GM19397 (cell line): Measurements from ENCODE around the gene SORCS1.

Experiments
- ATAC-seq: cut with Tn5 transposase; IDR thresholded peaks from one replicate; pipeline ENCODE4 v1.9.1; 2021; ENCODE audit warnings: mild to moderate bottlenecking, moderate library complexity; ENCODE audit not compliant: unreplicated experiment

The SORCS1 gene

DNA sequence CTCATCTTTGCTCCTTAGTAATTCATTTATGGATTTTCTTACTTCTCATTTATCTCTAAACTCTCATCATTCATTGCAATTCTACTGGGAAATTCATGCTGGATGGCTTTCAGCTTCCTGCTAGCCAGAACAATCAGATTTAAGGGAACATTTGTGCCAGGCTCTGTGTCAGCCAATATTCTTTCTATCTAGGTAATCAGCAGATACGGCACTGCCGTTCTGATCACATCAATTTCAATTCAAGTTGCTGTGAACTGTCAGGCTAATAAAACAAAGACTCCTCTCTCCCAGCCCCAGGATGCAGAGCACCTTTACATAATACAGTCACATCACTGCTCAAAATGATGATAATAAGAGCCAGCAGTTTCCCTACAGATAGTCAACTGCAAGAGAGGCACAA is 468.3 kb downstream of the SORCS1 start:
- no peak for ATAC-seq

DNA sequence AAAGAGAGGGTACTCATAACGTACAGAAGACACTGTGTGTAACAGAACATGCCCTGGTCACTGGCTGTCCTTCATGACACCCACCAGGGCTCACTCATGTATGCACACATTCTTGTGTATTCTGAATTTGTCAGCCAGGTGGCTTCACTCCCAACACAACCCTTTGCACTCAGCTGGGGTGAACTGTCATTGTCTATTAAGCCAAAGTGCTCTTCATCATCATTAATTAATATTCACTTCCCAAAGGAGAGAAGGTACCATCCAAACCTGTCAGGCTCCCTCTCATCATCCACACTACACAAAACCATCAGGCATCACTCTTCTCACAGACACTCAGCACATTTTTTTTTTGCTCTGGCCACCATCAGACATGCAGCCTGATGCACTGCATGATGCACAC is 469.8 kb downstream of the SORCS1 start:
- no peak for ATAC-seq

DNA sequence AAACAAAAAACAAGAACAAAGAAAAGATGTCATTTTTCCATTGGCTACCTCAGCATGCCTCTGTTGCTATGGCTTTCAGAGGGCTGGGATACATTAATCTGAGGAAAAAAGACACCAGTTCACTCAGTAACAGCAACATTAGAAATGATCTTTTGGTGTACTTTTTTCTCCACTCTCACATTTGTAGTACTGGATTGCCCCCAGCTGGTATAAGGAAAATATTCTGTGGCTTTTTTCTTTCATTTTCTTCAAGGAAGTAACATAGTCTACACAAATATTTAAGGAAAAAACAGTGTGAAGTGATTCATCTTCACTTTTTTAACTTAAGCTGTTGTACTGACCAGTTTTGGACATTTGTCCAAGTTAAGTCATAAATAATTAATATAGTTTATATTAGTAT is 482.3 kb downstream of the SORCS1 start:
- no peak for ATAC-seq

DNA sequence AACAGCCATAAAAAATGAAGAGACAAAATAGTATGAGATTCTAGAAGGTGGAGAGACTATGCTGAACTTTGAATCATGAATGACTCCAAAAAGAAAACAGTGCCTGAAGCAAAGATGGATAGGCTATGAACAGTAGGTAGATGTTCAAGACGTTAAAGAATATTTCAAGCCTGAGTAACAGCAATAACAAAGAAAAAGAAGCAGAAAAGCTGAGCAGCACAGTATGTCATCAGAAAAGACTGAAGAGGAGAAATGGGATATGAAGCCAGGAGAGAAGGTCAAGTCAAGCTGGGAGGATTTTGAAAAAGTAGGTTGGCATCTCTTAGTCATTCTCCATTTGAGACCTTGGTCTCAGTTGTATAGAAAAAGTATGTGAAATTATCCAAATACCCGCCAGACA is 484.4 kb downstream of the SORCS1 start:
- no peak for ATAC-seq

DNA sequence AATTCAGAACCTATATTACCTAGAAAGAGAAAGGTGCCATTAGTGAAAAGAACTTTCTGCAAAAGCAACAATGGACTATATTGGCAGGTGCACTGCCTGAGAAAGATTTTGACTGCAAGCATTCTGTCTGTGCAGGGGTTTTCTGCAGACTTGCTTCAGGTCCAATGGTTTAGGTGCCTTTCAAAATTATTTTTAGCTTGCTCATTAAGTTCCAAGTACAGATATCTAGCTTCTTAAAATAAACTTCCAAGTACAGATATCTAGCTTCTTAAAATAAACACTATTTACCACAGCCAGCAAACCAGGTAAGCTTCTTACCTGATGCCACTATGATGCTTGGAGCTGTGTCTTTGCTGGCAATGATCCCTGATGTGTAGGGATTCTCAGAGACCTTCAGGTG is 485.2 kb downstream of the SORCS1 start:
- no peak for ATAC-seq

DNA sequence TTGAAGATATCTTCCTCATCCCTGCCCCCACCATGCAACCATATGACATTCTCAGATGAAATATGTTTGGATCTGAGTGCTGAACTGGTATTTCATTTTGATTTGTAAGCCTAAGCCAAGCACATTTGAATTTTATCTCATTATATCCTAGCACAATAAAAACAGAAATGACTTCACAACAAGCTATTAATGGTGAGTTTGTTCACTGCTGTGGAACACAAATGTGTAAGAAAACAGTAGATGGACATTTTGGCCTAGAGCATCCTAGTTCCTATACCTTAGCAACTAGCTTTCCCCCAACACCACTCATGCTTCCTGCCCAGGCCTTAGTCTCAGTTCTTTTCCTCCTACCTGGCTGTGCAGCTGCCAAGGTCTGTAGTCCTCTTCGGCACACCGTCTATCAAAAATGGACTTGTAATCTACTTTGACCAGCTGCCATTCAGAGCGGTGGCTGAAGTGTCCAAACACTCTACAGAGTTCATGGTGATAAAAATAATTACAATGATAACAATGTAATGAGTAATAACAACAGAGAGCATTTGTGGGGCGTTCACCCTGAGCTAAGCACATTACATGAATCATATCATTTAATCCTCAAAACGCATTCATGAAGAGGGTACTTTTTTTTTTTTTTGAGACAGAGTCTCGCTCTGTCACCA is 491.9 kb downstream of the SORCS1 start:
- ATAC-seq, result no peak

DNA sequence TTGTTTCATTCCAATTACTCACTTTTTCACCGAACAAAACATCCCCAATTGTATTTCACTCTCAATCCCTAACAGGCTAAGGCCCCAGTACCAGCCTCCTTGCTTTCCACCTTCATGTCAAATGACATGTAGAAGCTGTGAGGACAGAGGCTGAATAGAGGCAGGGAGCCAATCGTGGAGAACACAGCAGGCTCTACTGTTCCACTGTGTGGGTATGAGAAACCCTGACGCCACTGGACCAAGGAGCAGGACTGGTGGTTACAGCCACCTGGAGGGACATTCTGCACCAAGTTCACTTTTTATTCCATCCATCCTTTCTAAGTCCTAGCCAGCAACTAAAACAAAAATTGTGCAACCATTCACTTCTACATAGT is 502.8 kb downstream of the SORCS1 start:
- ATAC-seq, result no peak

DNA sequence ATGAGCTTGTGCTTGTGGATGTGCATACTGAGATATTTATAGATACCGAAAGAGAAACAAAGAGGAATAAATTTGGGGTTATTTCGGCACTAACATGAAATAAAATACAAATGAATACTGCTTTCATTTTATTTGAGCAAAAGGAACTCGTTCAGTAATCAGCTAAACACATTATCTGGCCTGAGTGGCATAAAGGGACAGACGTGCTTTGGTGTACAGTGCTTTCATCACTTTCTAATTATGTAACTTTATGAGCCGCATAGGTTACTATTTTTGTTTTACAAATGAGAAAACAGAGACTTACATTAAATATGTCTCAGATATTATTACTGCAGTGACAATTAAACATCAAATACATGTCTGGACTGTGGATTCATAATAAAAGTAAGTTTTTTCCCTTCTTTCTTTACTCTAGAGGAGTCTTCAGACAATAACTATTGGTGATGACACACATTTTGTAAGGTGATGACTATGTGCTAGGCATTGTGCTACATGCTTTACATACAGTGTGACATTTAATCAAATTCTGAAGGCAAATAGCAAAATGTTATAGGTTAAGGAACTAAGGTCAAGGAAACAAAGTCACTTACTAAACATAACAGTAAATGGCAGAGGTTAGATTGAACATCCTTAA is 503.3 kb downstream of the SORCS1 start:
- ATAC-seq, result no peak

DNA sequence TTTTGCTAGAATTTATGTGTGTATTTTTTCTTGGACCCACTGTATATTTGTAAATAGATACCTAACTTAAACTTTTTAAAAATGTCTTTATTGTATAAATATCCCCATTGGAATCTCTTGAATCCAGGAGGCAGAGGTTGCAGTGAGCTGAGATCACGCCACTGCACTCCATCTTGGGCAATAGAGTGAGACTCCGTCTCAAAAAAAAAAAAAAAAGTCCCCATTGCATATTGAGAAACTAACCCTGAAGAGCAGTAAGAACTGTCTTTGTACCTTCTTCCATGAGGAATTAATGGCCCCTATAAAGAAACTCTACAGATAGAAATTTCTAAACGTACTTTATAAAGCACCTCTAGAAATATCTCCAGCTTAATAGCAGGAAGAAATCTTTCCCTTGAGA is 504.0 kb downstream of the SORCS1 start:
- no peak for ATAC-seq

DNA sequence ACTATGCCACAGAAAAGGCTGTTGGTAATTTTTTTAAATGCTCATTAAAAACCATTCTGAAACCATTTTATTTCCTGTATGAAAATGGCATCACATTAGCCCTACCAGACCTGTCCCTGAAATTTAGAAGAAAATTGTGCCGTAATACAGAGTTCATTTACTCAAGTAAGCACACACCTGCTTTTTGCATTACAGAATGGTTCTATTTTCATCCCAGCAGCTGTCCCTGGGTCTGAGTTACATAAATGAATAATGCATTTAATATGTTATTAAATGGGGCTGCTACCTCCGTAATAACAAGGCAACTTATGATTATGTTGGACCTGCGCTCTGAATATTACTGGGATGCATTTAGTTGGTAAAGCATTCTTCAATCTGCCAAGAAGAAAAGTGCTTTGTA is 508.9 kb downstream of the SORCS1 start:
- ATAC-seq, result no peak

DNA sequence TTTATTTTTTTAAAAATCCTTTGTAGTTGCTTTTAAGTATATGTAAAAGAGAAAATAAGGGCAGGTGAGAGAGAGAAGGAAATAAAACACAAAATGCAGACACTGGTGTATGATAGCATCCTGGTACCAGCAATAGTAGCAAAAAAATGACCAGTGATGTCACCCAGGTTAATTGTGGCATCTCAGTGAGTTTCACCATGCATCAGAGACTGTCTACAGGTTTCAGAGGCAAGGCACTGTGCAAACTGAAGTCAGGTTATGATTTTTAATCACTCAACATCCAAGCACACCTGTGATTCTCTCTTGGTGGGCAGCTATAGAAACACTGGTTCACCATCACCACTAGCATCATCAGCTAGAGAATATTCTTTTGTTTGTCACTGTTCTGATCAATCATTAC is 509.3 kb downstream of the SORCS1 start:
- ATAC-seq, result no peak

DNA sequence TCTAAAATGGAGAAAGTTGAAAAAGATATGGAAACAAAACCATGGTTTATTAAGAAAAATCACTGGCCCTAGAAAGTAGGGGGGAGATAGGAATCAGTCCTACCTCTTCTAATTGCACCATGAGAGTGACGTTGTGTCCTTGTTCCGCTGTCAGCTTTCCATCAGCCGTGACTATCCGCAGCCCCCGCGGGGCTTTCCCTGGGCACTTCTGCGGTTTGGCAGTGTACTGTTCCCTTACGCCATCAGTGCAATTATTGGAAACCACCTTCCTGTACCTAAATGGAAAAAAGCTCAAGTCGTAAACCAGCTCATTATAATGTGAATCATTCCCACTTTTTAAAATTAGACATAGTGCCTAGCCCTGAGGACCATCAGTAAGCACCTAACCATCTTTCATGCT is 512.2 kb downstream of the SORCS1 start:
- ATAC-seq, result no peak

DNA sequence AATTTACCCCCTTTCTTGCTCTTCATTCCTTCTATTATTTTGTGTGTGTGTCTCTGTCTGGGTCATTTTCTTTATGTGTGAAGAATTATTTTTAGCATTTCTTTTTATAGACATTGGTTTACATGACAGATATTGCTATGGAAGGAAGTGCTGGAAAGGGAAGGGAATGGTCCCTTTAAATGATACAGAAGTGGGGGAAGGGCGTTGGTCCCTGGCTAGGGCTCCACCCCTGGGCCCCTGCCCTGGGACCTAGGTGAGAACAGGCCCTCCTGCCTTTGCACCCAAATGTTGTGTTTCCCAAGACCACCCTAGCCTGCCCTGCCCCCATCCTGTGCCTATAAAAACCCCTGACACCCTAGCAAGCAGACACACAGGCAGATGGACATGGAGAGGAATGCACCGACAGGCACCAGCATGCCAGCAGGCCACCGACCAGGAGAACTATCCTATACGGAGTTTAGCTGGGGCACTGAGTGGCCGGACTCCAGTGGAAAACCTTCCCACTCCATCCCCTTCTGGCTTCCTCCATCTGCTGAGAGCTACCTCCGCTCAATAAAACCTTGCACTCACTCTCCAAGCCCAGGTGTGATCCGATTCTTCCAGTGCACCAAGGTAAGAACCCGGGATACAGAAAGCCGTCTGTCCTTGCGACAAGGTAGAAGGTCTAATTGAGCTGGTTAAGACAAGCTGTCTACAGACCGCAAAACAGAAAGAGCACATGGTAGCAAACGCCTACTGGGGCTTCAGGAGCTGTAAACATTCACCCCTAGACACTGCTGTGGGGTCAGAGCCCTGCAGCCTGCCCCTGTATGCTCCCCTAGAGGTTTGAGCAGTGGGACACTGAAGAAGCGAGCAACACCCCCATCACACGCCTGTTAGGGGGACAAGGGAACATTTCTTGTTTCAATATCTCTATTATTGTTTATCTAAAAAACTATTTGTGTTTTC is 515.7 kb downstream of the SORCS1 start:
- ATAC-seq, result no peak

DNA sequence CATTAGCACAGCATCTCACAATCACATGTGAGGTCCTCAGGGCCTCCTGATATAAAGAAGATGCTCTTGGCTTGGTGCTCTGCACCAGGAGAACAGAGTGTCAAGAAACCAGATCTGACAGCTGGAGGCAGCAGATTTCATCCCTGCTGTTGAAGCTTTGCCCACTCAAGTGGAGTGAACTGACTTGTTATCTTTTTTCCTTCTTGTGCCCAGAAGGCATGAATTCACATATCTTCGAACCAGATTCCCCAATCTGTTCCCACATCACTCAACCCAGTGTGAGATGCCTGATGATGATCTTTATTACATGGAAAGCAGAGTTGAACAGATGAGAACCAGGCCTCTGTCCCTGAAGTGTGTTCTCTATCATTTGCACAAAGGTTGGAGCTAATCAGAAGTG is 521.0 kb downstream of the SORCS1 start:
- ATAC-seq, result no peak

DNA sequence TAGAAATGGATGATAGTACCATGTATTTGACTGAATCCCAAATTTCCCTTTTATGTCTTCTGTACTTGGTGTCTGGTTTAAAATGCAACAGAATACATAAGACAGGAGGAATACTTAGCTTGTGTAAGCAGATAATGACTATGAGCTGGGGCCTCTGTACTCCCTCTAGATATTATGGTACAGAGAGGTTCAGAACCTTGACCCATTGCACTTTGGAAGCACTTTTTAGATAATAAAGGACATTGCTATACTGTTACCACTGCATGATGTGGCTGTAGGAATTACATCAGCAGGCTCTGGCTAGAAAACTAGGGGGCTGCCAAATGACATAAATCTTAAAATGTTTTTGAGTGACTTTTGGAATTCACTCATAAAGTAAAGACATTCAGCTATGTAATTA is 526.6 kb downstream of the SORCS1 start:
- no peak for ATAC-seq

DNA sequence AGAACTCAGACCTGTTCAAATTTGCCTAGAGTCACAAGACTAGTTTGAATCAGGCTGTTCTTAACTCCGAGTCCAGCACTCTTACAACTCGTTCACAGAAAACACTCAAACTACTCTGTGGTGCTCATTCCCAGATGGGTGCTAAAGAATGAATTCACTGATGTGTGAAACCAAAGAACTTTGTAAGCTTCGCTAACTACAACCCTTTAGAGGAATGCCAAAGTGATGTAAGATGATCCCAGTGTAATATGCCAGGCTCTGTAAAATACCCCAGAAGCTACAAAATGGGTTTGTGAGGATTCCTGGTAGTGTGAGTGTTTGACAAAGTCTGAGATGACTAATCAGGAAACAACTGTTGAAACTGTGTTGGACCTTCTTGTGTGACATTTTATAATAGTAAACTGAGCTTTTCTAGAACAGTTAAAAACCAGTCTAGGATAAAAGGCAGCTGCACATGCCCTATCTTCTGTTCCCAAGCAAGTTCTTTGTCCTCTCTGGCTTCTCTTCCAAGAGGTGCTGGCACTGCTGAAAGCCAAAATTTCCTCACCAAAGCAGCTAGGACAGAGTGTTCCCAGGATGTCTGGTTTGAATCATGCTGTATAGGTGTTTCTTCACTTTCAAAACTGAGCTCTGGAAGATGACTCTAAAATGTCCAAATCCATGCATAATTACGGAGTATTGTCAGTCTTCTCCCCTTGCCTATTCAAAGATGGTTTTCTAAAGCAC is 527.6 kb downstream of the SORCS1 start:
- no peak for ATAC-seq

DNA sequence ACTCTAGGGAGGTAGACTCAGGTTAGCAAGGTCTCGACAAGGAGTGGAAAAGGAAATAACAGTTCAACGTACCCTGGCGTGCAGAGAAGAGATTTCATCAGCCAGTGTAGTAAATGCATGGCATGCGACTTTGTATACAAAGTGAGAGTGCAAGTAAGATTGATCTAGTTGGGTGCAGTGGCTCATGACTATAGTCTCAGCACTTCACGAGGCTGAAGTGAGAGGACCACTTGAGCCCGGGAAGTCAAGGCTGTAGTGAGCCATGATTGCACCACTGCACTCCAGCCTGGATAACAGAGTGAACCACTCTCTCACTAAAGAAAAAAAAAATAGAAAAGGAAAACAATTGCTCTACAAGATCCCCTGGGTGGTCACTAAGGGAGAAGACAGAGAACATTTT is 528.6 kb downstream of the SORCS1 start:
- no peak for ATAC-seq

DNA sequence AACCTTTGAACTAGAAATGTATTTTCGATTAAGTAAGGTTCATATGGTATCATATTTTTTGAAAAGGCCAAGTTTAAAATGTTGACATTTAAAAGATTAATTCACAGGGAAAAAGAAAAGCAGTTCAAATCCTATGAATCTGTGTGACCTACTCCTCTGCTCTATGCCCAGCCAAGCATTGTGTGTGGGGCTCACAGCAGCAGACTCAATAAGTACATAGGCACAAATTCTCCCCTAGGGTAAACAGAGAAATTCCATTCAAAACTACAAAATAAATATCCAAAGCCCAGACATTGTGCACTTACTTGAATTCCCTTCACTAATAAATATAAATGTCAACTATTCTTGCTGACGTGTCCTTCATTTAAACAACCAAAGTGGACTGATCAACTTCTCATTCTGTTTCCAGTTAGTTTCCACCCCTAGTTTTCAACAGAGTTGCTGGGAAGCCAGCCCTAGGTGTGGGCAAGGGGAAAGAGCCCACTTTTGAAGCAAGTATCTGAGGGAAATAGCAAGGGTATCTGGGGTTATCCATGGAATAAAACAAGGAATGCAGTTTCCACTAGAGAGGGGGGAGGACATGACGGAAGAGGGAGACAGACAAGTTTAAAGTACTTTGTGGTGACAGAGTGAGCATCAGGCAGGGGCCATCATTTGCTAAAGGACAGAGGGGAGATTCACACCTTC is 533.3 kb downstream of the SORCS1 start:
- no peak for ATAC-seq

DNA sequence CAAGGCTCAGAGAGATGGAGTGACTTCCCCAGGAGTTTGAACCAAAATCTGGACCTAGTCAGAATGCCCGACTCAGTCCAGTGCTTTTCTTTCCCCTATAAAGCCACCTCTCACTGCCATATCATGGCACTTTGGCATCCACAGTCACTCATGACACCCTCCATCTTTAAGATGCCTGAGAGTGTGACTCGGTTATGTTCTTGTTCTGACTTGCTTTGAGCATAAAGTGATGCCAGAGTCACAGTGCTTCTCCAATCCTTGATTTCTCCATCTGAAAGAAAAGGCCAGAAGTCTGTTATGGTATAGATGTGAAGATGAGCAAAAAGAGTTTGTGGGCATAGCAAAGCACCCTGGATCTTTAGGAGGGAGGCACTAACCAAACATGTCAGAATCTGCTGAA is 538.1 kb downstream of the SORCS1 start:
- no peak for ATAC-seq

DNA sequence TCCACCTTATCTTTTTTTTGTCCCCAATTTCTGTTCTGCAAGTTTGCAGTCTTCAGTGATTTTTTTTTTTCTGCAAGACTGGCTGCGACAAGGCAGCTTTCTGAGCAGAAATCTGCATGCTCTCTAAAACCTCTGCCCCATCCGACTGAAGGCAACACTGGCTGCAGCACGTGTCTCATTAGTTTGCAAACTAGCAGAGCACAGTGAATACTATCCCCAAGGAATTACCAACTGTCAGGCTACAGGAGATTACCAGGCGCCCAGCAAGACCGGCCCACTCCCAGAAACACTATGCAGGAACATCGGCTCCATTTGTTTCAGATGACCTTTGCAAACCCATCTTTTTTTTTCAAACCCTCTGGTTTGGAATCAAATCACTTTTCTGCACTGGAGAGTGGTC is 538.8 kb downstream of the SORCS1 start:
- ATAC-seq, result no peak

DNA sequence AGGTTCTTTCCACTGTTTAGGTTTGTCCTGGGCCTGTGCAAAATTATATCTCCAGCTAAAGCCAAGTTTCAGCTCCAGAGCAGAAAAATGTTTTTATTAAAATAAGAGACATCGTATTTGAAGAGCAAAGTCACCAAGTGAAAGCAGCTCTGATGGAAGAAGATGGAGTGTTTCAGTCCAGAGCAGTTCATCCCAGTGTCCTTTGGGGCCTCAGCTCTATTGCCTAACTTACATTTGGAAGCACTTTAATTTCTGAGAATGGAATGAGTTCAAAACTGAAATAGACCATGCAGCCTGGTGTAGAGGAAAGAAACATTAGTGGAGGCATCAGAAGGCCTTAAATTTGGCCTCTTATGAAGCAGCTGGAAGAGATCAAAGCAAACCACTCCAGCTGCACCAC is 545.2 kb downstream of the SORCS1 start:
- ATAC-seq, result no peak
